Measurements from ENCODE around the gene KLF11.
"Not testable (repeated sequence)": the region's sequence is repeated elsewhere in the genome, so short reads cannot be mapped to it uniquely, and the experiment has no call there.

Gene KLF11

GRCh38 chr2:10014418-10015190 is 28.7 kb upstream of the KLF11 start:
- H3K4me3 ChIP-seq (ENCODE audit: low read length): no peak overlapping the region

DNA sequence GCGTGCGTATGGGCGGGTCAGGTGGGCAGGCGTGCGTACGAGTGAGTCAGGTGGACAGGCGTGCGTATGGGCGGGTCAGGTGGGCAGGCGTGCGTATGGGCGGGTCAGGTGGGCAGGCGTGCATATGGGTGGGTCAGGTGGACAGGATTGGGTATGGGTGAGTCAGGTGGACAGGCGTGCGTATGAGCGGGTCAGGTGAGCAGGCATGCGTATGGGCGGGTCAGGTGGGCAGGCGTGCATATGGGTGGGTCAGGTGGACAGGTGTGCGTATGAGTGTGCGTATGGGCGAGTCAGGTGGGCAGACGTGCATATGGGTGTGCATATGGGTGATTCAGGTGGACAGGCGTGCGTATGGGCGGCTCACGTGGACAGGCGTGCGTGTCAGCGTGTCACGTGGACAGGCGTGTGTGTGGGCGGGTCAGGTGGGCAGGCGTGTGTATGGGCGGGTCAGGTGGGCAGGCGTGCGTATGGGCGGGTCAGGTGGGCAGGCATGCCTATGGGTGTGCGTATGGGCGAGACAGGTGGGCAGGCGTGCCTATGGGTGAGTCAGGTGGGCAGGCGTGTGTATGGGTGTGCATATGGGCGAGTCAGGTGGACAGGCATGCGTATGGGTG is 27.9 kb upstream of the KLF11 start:
- H3K23ac ChIP-seq (ENCODE audit: low read length); H3K27ac ChIP-seq (ENCODE audit: low read depth, low read length); H3K4ac ChIP-seq (ENCODE audit: low read depth, low read length); H3K36me3 ChIP-seq (ENCODE audit: control insufficient read depth, insufficient read depth, low read length); H4K5ac ChIP-seq (ENCODE audit: low read length); H3K9ac ChIP-seq (ENCODE audit: low read length); H3K79me2 ChIP-seq (ENCODE audit: control insufficient read depth, insufficient read depth, low read length); H3K27me3 ChIP-seq (ENCODE audit: insufficient read depth, low read length, poor library complexity); H3K56ac ChIP-seq (ENCODE audit: low read length); H3K4me1 ChIP-seq (ENCODE audit: control insufficient read depth, low read depth, low read length); H3K79me1 ChIP-seq (ENCODE audit: low read length); H3K4me2 ChIP-seq (ENCODE audit: low read length); H2BK15ac ChIP-seq (replicated peaks; ENCODE audit: low read depth); DNase-seq; H2BK120ac ChIP-seq (ENCODE audit: low read depth, low read length); H2BK5ac ChIP-seq (ENCODE audit: low read length); H4K8ac ChIP-seq (ENCODE audit: low read depth, low read length); H3K18ac ChIP-seq (ENCODE audit: low read length); H2AK5ac ChIP-seq (ENCODE audit: low read length); H3K4me3 ChIP-seq (ENCODE audit: low read length): not testable (repeated sequence)
- WGBS (ENCODE audit: extremely low coverage, insufficient coverage, low lambda C conversion rate): no CpG with 5 or more reads among the region's 44 CpGs

More at GRCh38 chr2:10014418-10015190, 28.7 kb upstream of the KLF11 start:
- no peak overlapping the region for H2BK15ac ChIP-seq (replicated peaks; ENCODE audit: low read depth)
- H3K9ac ChIP-seq (ENCODE audit: low read length): no peak overlapping the region
- no peak overlapping the region for H2BK5ac ChIP-seq (ENCODE audit: low read length)
- DNase-seq: no peak
- H3K79me2 ChIP-seq (ENCODE audit: control insufficient read depth, insufficient read depth, low read length): no peaks in the 10 kb centered on the region
- no peaks in the 10 kb centered on the region for H3K27me3 ChIP-seq (ENCODE audit: insufficient read depth, low read length, poor library complexity)
- H3K56ac ChIP-seq (ENCODE audit: low read length): no peak overlapping the region
- no peaks in the 10 kb centered on the region for H3K36me3 ChIP-seq (ENCODE audit: control insufficient read depth, insufficient read depth, low read length)
- H3K4me1 ChIP-seq (ENCODE audit: control insufficient read depth, low read depth, low read length): no peaks in the 10 kb centered on the region
- no peak overlapping the region for H2BK120ac ChIP-seq (ENCODE audit: low read depth, low read length)
- no peak overlapping the region for H3K4me2 ChIP-seq (ENCODE audit: low read length)
- H3K4ac ChIP-seq (ENCODE audit: low read depth, low read length): no peak overlapping the region
- H4K5ac ChIP-seq (ENCODE audit: low read length): no peak overlapping the region
- H3K79me1 ChIP-seq (ENCODE audit: low read length): no peaks in the 10 kb centered on the region
- H4K8ac ChIP-seq (ENCODE audit: low read depth, low read length): no peak overlapping the region
- H3K23ac ChIP-seq (ENCODE audit: low read length): no peak overlapping the region
- no peak overlapping the region for H2AK5ac ChIP-seq (ENCODE audit: low read length)
- WGBS (ENCODE audit: extremely low coverage, insufficient coverage, low lambda C conversion rate): 100% methylated on average over 1 of the region's 42 CpGs
- no peak overlapping the region for H3K27ac ChIP-seq (ENCODE audit: low read depth, low read length)
- H3K18ac ChIP-seq (ENCODE audit: low read length): no peak overlapping the region

DNA sequence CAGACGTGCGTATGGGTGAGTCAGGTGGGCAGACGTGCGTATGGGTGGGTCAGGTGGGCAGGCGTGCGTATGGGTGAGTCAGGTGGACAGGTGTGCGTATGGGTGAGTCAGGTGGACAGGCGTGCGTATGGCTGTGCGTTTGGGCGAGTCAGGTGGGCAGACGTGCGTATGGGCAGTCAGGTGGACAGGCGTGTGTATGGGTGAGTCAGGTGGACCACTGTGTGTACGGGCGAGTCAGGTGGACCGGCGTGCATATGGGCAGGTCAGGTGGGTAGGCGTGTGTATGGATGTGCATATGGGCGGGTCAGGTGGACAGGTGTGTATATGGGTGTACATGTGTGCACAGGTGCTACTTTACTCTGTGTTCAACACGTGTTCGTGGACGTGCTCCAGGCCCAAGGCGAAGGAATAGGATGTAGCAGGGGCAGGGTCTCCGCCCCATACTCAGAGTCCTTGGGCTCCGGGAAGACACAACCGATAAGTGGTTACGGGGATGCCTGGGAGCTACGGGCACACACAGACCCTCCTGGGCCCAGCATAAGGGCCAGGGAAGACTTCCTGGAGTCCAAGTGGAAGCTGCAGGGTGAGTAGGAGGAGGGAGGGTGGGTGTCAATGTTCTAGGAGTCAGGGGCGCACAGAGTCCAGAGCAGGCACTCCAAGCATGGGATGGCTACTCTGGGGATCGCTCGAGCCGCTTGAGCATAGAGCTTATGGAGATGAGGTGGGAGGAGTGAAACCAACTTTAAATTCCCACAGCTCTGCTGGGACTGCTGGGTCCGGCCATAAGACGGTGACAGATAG is 27.1 kb upstream of the KLF11 start:
- Histone ChIP-seq H3K9ac (ENCODE audit: low read length) (no peak overlapping the region), H3K4me3 (ENCODE audit: low read length) (no peak overlapping the region), H3K79me2 (ENCODE audit: control insufficient read depth, insufficient read depth, low read length) (no peaks in the 10 kb centered on the region), H2BK15ac (replicated peaks; ENCODE audit: low read depth) (no peak overlapping the region), H3K4ac (ENCODE audit: low read depth, low read length) (no peak overlapping the region), H3K23ac (ENCODE audit: low read length) (no peak overlapping the region), H4K5ac (ENCODE audit: low read length) (no peak overlapping the region), H3K4me2 (ENCODE audit: low read length) (no peak overlapping the region), H3K79me1 (ENCODE audit: low read length) (no peaks in the 10 kb centered on the region), H2BK120ac (ENCODE audit: low read depth, low read length) (no peak overlapping the region), H3K56ac (ENCODE audit: low read length) (no peak overlapping the region), H3K27ac (ENCODE audit: low read depth, low read length) (no peak overlapping the region), H3K18ac (ENCODE audit: low read length) (no peak overlapping the region), H2AK5ac (ENCODE audit: low read length) (no peak overlapping the region), H2BK5ac (ENCODE audit: low read length) (no peak overlapping the region), H3K4me1 (ENCODE audit: control insufficient read depth, low read depth, low read length) (no peaks in the 10 kb centered on the region), H4K8ac (ENCODE audit: low read depth, low read length) (no peak overlapping the region), H3K27me3 (ENCODE audit: insufficient read depth, low read length, poor library complexity) (no peaks in the 10 kb centered on the region), H3K36me3 (ENCODE audit: control insufficient read depth, insufficient read depth, low read length) (no peaks in the 10 kb centered on the region)
- no CpG with 5 or more reads among the region's 35 CpGs for WGBS (ENCODE audit: extremely low coverage, insufficient coverage, low lambda C conversion rate)
- no peak for DNase-seq

DNA sequence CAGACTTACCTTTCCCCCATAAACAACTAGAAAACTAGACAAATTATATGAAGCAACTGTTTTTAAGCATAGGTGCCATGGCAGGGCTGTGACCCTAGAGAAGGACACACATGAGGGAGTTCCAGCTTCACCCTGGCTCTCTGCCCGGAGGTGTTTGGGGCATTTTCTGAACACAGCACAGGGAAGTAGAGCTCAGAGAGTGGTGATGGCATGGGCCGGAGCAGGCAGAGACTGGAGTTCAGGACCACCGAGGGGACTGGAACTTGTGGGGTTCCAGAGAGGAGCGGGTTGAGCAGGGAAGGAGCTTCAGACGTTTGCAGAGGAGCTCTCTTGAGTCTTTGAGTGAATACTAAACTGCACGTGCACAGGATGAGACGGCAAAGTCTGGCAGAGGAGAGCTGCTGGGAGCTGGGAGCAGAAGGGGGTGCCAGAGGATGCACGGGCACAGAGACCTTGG is 26.5 kb upstream of the KLF11 start:
- no peaks in the 10 kb centered on the region for H3K79me2 ChIP-seq (ENCODE audit: control insufficient read depth, insufficient read depth, low read length)
- H3K18ac ChIP-seq (ENCODE audit: low read length): no peak overlapping the region
- no peak overlapping the region for H3K56ac ChIP-seq (ENCODE audit: low read length)
- WGBS (ENCODE audit: extremely low coverage, insufficient coverage, low lambda C conversion rate): no CpG with 5 or more reads among the region's 8 CpGs
- H3K79me1 ChIP-seq (ENCODE audit: low read length): no peaks in the 10 kb centered on the region
- no peak overlapping the region for H2BK15ac ChIP-seq (replicated peaks; ENCODE audit: low read depth)
- no peak overlapping the region for H4K5ac ChIP-seq (ENCODE audit: low read length)
- no peak overlapping the region for H3K23ac ChIP-seq (ENCODE audit: low read length)
- H3K4me3 ChIP-seq (ENCODE audit: low read length): no peak overlapping the region
- no peak for DNase-seq
- H3K9ac ChIP-seq (ENCODE audit: low read length): no peak overlapping the region
- no peak overlapping the region for H3K4me2 ChIP-seq (ENCODE audit: low read length)
- H3K36me3 ChIP-seq (ENCODE audit: control insufficient read depth, insufficient read depth, low read length): no peaks in the 10 kb centered on the region
- H3K4ac ChIP-seq (ENCODE audit: low read depth, low read length): no peak overlapping the region
- H2BK5ac ChIP-seq (ENCODE audit: low read length): no peak overlapping the region
- no peaks in the 10 kb centered on the region for H3K4me1 ChIP-seq (ENCODE audit: control insufficient read depth, low read depth, low read length)
- H2BK120ac ChIP-seq (ENCODE audit: low read depth, low read length): no peak overlapping the region
- no peak overlapping the region for H4K8ac ChIP-seq (ENCODE audit: low read depth, low read length)
- H3K27me3 ChIP-seq (ENCODE audit: insufficient read depth, low read length, poor library complexity): no peaks in the 10 kb centered on the region
- H3K27ac ChIP-seq (ENCODE audit: low read depth, low read length): no peak overlapping the region
- no peak overlapping the region for H2AK5ac ChIP-seq (ENCODE audit: low read length)

GRCh38 chr2:10017313-10017941 is 25.9 kb upstream of the KLF11 start:
- DNase-seq: no peak
- Histone ChIP-seq H3K4ac (ENCODE audit: low read depth, low read length) (no peak overlapping the region), H3K36me3 (ENCODE audit: control insufficient read depth, insufficient read depth, low read length) (no peaks in the 10 kb centered on the region), H2BK5ac (ENCODE audit: low read length) (no peak overlapping the region), H3K9ac (ENCODE audit: low read length) (no peak overlapping the region), H3K4me2 (ENCODE audit: low read length) (no peak overlapping the region), H3K79me2 (ENCODE audit: control insufficient read depth, insufficient read depth, low read length) (no peaks in the 10 kb centered on the region), H4K8ac (ENCODE audit: low read depth, low read length) (no peak overlapping the region), H3K4me1 (ENCODE audit: control insufficient read depth, low read depth, low read length) (no peaks in the 10 kb centered on the region), H2BK120ac (ENCODE audit: low read depth, low read length) (no peak overlapping the region), H3K18ac (ENCODE audit: low read length) (no peak overlapping the region), H3K27ac (ENCODE audit: low read depth, low read length) (no peak overlapping the region), H4K5ac (ENCODE audit: low read length) (no peak overlapping the region), H3K23ac (ENCODE audit: low read length) (no peak overlapping the region), H3K79me1 (ENCODE audit: low read length) (no peaks in the 10 kb centered on the region), H3K27me3 (ENCODE audit: insufficient read depth, low read length, poor library complexity) (no peaks in the 10 kb centered on the region), H3K4me3 (ENCODE audit: low read length) (no peak overlapping the region), H3K56ac (ENCODE audit: low read length) (no peak overlapping the region), H2AK5ac (ENCODE audit: low read length) (no peak overlapping the region), H2BK15ac (replicated peaks; ENCODE audit: low read depth) (no peak overlapping the region)
- WGBS (ENCODE audit: extremely low coverage, insufficient coverage, low lambda C conversion rate): no CpG with 5 or more reads among the region's 5 CpGs
